ENCODE results near the gene AMOTL2. TPM values are rescaled to one million over a fixed set of nuclear protein-coding genes. Genes with fewer than 3 reads are reported as not detected.

Gene AMOTL2
- polyA plus RNA-seq, 2 of the 4 experiments (the other 2 are of a cell fraction), result 41.1 to 44.1 TPM

DNA sequence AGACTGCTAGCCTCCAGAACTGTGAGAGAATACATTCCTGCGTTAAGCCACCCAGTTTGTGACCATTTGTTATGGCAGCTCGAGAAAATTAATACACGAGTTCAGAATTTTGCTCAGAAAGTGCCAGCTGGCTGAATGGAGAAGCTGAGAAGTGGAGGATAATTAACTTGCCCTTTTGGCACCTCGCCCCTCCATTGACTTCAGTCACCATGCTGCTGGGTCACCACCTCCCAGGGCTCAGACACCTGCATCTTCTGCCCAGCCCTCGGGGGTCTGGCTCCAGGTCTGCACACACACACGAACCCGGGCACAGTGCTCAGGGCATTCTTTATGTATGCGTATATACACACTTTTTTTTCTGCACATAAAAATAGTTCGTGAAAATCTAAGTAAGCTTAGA is 32.0 kb downstream of the AMOTL2 start:
- TF ChIP-seq TFCP2L1 (CRISPR knock-in tag; IDR thresholded peaks at IDR 0.05), result no peak
- TF ChIP-seq, protein P1, sequence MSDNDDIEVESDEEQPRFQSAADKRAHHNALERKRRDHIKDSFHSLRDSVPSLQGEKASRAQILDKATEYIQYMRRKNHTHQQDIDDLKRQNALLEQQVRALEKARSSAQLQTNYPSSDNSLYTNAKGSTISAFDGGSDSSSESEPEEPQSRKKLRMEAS (IDR thresholded peaks at IDR 0.05), result no peak
- TF ChIP-seq RCOR1 (IDR thresholded peaks at IDR 0.05; ENCODE audit: low read depth, low read length), result no peak
- no peak for TF ChIP-seq KDM5A (IDR thresholded peaks at IDR 0.05)
- TF ChIP-seq, protein P2, sequence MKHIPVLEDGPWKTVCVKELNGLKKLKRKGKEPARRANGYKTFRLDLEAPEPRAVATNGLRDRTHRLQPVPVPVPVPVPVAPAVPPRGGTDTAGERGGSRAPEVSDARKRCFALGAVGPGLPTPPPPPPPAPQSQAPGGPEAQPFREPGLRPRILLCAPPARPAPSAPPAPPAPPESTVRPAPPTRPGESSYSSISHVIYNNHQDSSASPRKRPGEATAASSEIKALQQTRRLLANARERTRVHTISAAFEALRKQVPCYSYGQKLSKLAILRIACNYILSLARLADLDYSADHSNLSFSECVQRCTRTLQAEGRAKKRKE (CRISPR knock-in tag; IDR thresholded peaks at IDR 0.05; ENCODE audit: low read depth), result no peak
- TF ChIP-seq EP300 (IDR thresholded peaks at IDR 0.05), result no peak
- TF ChIP-seq JUN (IDR thresholded peaks at IDR 0.05), result no peak
- H3K4me1 ChIP-seq, result peaks cover 21% of the 10 kb centered on the region
- peak overlapping the region; percentile 27 to 100; a peak in 5 of 6 replicates for H3K27ac ChIP-seq
- 92% methylated on average over 9 of the region's 9 CpGs for WGBS (ENCODE audit: missing lambda C conversion rate)
- ChIA-PET POLR2A (no interaction called here), CTCF (interaction anchor here (1.0 to 1.2 kb wide), 3 partner anchors 21 to 33 kb away, joined by 3 to 4 read pairs (median 4); no protein-coding TSS in a partner anchor)
- ATAC-seq (no peak), DNase-seq (ENCODE audit: low read depth in 1 of 2, low spot score in 1 of 2) (no peak), FAIRE-seq (no peak)
- peaks cover 10% of the 10 kb centered on the region for H3K9me3 ChIP-seq
- no peak overlapping the region for H3K4me3 ChIP-seq
- no peak overlapping the region for H3K4me2 ChIP-seq

DNA sequence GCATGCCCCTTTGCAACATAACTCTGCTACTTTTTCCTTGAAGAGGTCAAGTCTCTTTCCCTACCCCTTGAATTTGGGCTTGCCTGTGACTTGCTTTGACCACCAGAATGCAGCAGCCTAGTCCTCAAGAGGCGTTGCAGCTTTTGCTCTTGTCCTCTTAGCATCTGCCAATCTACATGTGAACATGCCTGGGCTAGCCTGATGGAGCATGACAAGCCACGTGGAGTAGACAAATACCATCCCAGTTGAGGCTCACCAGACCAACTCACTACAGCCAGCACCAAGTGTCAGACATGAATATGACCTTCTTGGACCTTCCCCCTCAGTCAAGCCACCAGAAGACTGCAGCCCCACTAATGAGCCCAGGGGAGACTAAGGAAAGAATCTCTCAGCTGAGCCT is 32.9 kb downstream of the AMOTL2 start:
- CTCF ChIA-PET, result interaction anchor here (0.8 to 2.8 kb wide), 5 partner anchors 8 to 33 kb away, joined by 3 to 12 read pairs (median 4); no protein-coding TSS in a partner anchor
- FAIRE-seq, result no peak
- peaks cover 30% of the 10 kb centered on the region for H3K4me1 ChIP-seq
- POLR2A ChIA-PET, result no interaction called here
- H3K4me2 ChIP-seq, result no peak overlapping the region
- ATAC-seq, result no peak
- H3K27ac ChIP-seq, result peak overlapping the region; percentile 57 to 100; a peak in 4 of 6 replicates
- H3K4me3 ChIP-seq, result no peak overlapping the region
- WGBS (ENCODE audit: missing lambda C conversion rate), result 94% methylated on average over 2 of the region's 2 CpGs
- peaks cover 6% of the 10 kb centered on the region for H3K9me3 ChIP-seq
- no peak for DNase-seq (ENCODE audit: low read depth in 1 of 2, low spot score in 1 of 2)
- TF ChIP-seq RCOR1 (IDR thresholded peaks at IDR 0.05; ENCODE audit: low read depth, low read length), result no peak
- no peak for TF ChIP-seq HOXA7 (CRISPR knock-in tag; IDR thresholded peaks at IDR 0.05)
- TF ChIP-seq HOXB13 (CRISPR knock-in tag; IDR thresholded peaks at IDR 0.05; ENCODE audit: low read depth), result no peak
- TF ChIP-seq NFE2L2 (conservative IDR thresholded peaks at IDR 0.05; ENCODE audit: low read length), result no peak
- TF ChIP-seq KDM1A (IDR thresholded peaks at IDR 0.05; ENCODE audit: low read depth), result no peak
- no peak for TF ChIP-seq MAZ (IDR thresholded peaks at IDR 0.05; ENCODE audit: borderline replicate concordance, low read depth, low read length)

DNA sequence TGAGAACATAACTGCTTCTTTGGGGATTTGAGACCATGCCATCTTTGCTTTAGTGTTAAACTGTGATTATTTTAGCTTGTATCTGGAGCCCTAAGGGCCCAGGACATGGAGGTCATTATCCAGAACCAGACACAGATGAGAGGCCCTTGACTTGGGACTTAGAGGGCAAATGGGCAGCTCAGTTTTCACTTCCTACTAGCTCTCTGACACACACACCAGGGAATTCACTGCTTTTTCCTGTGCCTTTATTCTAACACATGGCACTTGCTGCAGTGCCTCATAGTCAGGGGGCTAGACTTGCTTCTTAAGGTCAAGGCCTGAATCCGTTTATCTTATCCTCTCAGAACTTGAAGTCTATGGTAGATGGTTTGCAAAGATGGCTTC is 33.3 kb downstream of the AMOTL2 start:
- Histone ChIP-seq H3K4me2 (no peak overlapping the region), H3K4me3 (no peak overlapping the region), H3K9me3 (peaks cover 2% of the 10 kb centered on the region; the same call in 1 of the 3 replicates), H3K4me1 (peaks cover 34% of the 10 kb centered on the region), H3K27ac (peak overlapping the region; percentile 57 to 100)
- DNase-seq (ENCODE audit: low read depth in 1 of 2, low spot score in 1 of 2) (no peak), FAIRE-seq (no peak), ATAC-seq (no peak)
- ChIA-PET CTCF (interaction anchor here (0.8 to 2.8 kb wide), 5 partner anchors 9 to 32 kb away, joined by 3 to 12 read pairs (median 4); no protein-coding TSS in a partner anchor), POLR2A (no interaction called here)
- TF ChIP-seq HOXA7 (CRISPR knock-in tag; IDR thresholded peaks at IDR 0.05) (no peak), FOXS1 (CRISPR knock-in tag; IDR thresholded peaks at IDR 0.05) (no peak), ZNF302 (CRISPR knock-in tag; IDR thresholded peaks at IDR 0.05) (no peak)
- 80% methylated on average over 1 of the region's 1 CpG for WGBS (ENCODE audit: missing lambda C conversion rate)

DNA sequence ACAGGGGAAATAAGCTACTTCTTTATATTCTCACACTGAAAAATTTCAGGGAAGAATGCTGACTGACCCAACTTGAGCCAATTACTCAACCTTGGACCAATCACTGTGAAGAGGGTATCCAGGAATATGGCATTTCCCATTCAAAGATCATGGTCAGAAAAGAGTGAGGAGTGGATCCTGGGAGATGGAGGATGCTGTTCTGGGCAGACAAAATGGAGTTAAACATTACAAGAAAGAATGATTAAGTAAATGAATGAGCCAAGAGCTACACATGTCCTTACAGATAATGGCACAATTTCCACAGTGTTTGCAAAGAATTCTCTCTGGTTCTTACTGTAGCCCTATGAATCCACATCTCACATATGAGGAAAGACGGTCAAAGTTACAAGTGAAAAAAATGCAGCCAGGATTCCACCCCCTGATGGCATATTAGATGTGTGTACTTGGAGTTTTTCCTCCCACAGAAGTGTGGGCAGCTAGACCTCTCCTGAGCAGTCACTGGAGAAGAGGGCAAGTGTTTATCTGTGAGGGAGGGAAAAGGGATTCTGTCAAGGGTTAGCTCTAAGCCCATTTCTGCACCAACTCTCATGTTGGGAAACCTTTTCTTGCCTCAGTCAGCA is 33.8 kb downstream of the AMOTL2 start:
- DNase-seq (ENCODE audit: low read depth in 1 of 2, low spot score in 1 of 2) (no peak), FAIRE-seq (no peak), ATAC-seq (no peak)
- no peak overlapping the region for H3K4me3 ChIP-seq
- peak overlapping the region; percentile 57 to 100 for H3K27ac ChIP-seq
- CTCF ChIA-PET, result interaction anchor here (0.8 to 2.8 kb wide), 5 partner anchors 9 to 32 kb away, joined by 3 to 12 read pairs (median 4); no protein-coding TSS in a partner anchor
- 79% methylated on average over 1 of the region's 1 CpG for WGBS (ENCODE audit: missing lambda C conversion rate)
- peak overlapping the region; percentile 1; the same call in 1 of the 3 replicates for H3K4me2 ChIP-seq
- peaks cover 37% of the 10 kb centered on the region for H3K4me1 ChIP-seq
- no peaks in the 10 kb centered on the region for H3K9me3 ChIP-seq
- POLR2A ChIA-PET, result no interaction called here
- no peak for TF ChIP-seq HOXA7 (CRISPR knock-in tag; IDR thresholded peaks at IDR 0.05)
- no peak for TF ChIP-seq HEYL (CRISPR knock-in tag; IDR thresholded peaks at IDR 0.05)
- TF ChIP-seq KDM1A (IDR thresholded peaks at IDR 0.05; ENCODE audit: low read depth), result no peak
- TF ChIP-seq FOXS1 (CRISPR knock-in tag; IDR thresholded peaks at IDR 0.05), result no peak
- no peak for TF ChIP-seq CHD2 (IDR thresholded peaks at IDR 0.05; ENCODE audit: low read length, partially characterized antibody)
- TF ChIP-seq ZC3H11A (IDR thresholded peaks at IDR 0.05), result no peak
- TF ChIP-seq TP53 (CRISPR knock-in tag; IDR thresholded peaks at IDR 0.05), result no peak
- TF ChIP-seq POLR2A (IDR thresholded peaks at IDR 0.05; ENCODE audit: low read length), result no peak
- no peak for TF ChIP-seq ZFP36 (IDR thresholded peaks at IDR 0.05; ENCODE audit: borderline replicate concordance, partially characterized antibody)
- TF ChIP-seq, protein P3, sequence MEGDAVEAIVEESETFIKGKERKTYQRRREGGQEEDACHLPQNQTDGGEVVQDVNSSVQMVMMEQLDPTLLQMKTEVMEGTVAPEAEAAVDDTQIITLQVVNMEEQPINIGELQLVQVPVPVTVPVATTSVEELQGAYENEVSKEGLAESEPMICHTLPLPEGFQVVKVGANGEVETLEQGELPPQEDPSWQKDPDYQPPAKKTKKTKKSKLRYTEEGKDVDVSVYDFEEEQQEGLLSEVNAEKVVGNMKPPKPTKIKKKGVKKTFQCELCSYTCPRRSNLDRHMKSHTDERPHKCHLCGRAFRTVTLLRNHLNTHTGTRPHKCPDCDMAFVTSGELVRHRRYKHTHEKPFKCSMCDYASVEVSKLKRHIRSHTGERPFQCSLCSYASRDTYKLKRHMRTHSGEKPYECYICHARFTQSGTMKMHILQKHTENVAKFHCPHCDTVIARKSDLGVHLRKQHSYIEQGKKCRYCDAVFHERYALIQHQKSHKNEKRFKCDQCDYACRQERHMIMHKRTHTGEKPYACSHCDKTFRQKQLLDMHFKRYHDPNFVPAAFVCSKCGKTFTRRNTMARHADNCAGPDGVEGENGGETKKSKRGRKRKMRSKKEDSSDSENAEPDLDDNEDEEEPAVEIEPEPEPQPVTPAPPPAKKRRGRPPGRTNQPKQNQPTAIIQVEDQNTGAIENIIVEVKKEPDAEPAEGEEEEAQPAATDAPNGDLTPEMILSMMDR (IDR thresholded peaks at IDR 0.05), result no peak
- no peak for TF ChIP-seq HDAC2 (IDR thresholded peaks at IDR 0.05)
- no peak for TF ChIP-seq RARB (CRISPR knock-in tag; IDR thresholded peaks at IDR 0.05)
- TF ChIP-seq, protein P4, sequence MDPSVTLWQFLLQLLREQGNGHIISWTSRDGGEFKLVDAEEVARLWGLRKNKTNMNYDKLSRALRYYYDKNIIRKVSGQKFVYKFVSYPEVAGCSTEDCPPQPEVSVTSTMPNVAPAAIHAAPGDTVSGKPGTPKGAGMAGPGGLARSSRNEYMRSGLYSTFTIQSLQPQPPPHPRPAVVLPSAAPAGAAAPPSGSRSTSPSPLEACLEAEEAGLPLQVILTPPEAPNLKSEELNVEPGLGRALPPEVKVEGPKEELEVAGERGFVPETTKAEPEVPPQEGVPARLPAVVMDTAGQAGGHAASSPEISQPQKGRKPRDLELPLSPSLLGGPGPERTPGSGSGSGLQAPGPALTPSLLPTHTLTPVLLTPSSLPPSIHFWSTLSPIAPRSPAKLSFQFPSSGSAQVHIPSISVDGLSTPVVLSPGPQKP (IDR thresholded peaks at IDR 0.05; ENCODE audit: low read depth, low read length), result no peak
- TF ChIP-seq RNF2 (IDR thresholded peaks at IDR 0.05; ENCODE audit: borderline replicate concordance, low read depth), result no peak
- no peak for TF ChIP-seq ESRRA (IDR thresholded peaks at IDR 0.05; ENCODE audit: borderline replicate concordance, low read length)
- TF ChIP-seq SMC3 (IDR thresholded peaks at IDR 0.05), result no peak
- TF ChIP-seq CBX2 (IDR thresholded peaks at IDR 0.05; ENCODE audit: borderline replicate concordance, low read depth), result no peak
